Neural progenitor cell (in vitro differentiated cells): Measurements from ENCODE around the gene RHPN2.

Experiments
- EZH2 ChIP-seq: fragments of 200-600 bp; sonication (generic); IDR thresholded peaks from 2 replicates; pipeline ENCODE4 v1.6.1; 2017; ENCODE audit warnings: antibody characterized with exemption, mild to moderate bottlenecking, moderate library complexity
- TF ChIP-seq, protein P1 (sequence below): fragments of 200-600 bp; sonication (generic); IDR thresholded peaks from 2 replicates; pipeline ENCODE4 v1.5.1; 2017; ENCODE audit warnings: antibody characterized with exemption, mild to moderate bottlenecking

DNA sequence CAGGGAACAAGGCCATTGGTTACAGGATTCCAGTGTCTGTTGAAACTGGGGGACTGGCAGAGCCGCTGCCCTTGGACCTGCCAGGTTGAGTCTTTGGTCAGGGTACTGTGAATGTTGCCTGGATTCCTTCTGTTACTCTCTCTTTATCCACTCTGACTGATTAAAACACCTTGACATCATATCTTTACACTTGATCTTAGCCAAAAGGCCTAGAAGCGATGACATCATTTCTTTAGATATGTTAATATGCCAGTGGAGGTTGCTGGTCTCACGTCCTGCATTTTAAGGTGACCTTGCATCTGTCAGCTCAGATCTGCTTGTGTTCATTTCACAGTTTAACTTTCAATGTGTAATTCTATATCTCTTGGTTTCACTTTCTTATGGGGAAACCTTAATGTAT, 25.5 kb upstream of the RHPN2 start:
- TF ChIP-seq, protein P1, sequence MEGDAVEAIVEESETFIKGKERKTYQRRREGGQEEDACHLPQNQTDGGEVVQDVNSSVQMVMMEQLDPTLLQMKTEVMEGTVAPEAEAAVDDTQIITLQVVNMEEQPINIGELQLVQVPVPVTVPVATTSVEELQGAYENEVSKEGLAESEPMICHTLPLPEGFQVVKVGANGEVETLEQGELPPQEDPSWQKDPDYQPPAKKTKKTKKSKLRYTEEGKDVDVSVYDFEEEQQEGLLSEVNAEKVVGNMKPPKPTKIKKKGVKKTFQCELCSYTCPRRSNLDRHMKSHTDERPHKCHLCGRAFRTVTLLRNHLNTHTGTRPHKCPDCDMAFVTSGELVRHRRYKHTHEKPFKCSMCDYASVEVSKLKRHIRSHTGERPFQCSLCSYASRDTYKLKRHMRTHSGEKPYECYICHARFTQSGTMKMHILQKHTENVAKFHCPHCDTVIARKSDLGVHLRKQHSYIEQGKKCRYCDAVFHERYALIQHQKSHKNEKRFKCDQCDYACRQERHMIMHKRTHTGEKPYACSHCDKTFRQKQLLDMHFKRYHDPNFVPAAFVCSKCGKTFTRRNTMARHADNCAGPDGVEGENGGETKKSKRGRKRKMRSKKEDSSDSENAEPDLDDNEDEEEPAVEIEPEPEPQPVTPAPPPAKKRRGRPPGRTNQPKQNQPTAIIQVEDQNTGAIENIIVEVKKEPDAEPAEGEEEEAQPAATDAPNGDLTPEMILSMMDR: no peak
- no peak for TF ChIP-seq EZH2
